IMR-90 (cell line): ENCODE data around the gene C11orf54. TPM values are rescaled to one million over a fixed set of nuclear protein-coding genes. Genes with fewer than 3 reads are reported as not detected.

Source experiments
- ATAC-seq: fragments of 200-7000 bp; cut with Tn5 transposase; 2 replicates; pipeline ENCODE4 v1.9.1; 2020; ENCODE audit warnings: low read depth, mild to moderate bottlenecking, moderate library complexity
- BruUV-seq: library from RNA; stranded (reverse); fragments of 400-500 nt; replicated peaks from 2 replicates; lab custom pipeline; 2021; lab: Mats Ljungman, UMichigan
- CTCF ChIA-PET: fragments of 300-600 bp; formaldehyde crosslinking; extraction: SDS; loops from one replicate; lab custom pipeline; 2021; ENCODE audit warnings: antibody characterized with exemption; lab: Yijun Ruan, JAX
- POLR2A ChIA-PET: fragments of 300-600 bp; sonication (Branson Sonifier 250); formaldehyde crosslinking; loops from one replicate; lab custom pipeline; 2022; ENCODE audit warnings: antibody characterized with exemption; ENCODE audit not compliant: unreplicated experiment; lab: Charles Lee
- DNase-seq: peaks from one replicate; pipeline ENCODE4 v3.0.0; 2013
- H2AFZ ChIP-seq: replicated peaks from 2 replicates; pipeline ENCODE3; 2013; ENCODE audit warnings: low read length, mild to moderate bottlenecking; ENCODE audit not compliant: poor library complexity
- H2AK5ac ChIP-seq: 2 replicates; pipeline ENCODE4 v1.6.1; 2013; ENCODE audit warnings: low read depth, low read length, inconsistent platforms
- H2AK9ac ChIP-seq: replicated peaks from 2 replicates; pipeline ENCODE3; 2013; ENCODE audit warnings: mild to moderate bottlenecking, low read depth, low read length, moderate library complexity; ENCODE audit not compliant: poor library complexity
- H2BK120ac ChIP-seq: 2 replicates; pipeline ENCODE4 v1.6.1; 2013; ENCODE audit warnings: low read depth, low read length, inconsistent platforms
- H2BK15ac ChIP-seq: 3 replicates; pipeline ENCODE4 v1.6.1; 2013; ENCODE audit warnings: low read depth, low read length, inconsistent platforms
- H2BK20ac ChIP-seq: 2 replicates; pipeline ENCODE4 v1.6.1; 2013; ENCODE audit warnings: low read depth, mild to moderate bottlenecking, inconsistent platforms, low read length, moderate library complexity
- H2BK5ac ChIP-seq: 2 replicates; pipeline ENCODE4 v1.6.1; 2013; ENCODE audit warnings: mild to moderate bottlenecking, low read depth, low read length, inconsistent platforms; ENCODE audit not compliant: poor library complexity, severe bottlenecking
- H3K14ac ChIP-seq: replicated peaks from 2 replicates; pipeline ENCODE4 v1.6.1; 2013; ENCODE audit warnings: low read depth, low read length, inconsistent platforms
- H3K18ac ChIP-seq: 2 replicates; pipeline ENCODE4 v1.6.1; 2013; ENCODE audit warnings: low read depth, low read length, control low read depth
- H3K23ac ChIP-seq: 2 replicates; pipeline ENCODE4 v1.6.1; 2013; ENCODE audit warnings: low read depth, low read length, inconsistent platforms
- H3K27ac ChIP-seq: 2 replicates; pipeline ENCODE4 v1.5.1; 2013; ENCODE audit warnings: mild to moderate bottlenecking, control low read depth, low read length; ENCODE audit not compliant: insufficient read depth
- H3K27me3 ChIP-seq: 2 replicates; pipeline ENCODE4 v1.6.1; 2013; ENCODE audit warnings: low read length; ENCODE audit not compliant: control insufficient read depth, insufficient read depth
- H3K36me3 ChIP-seq: 2 replicates; pipeline ENCODE4 v1.6.1; 2013; ENCODE audit warnings: low read length, mixed read lengths; ENCODE audit not compliant: control insufficient read depth, insufficient read depth
- H3K4ac ChIP-seq: 2 replicates; pipeline ENCODE4 v1.6.1; 2013; ENCODE audit warnings: low read depth, low read length, inconsistent platforms
- H3K4me1 ChIP-seq: 2 replicates; pipeline ENCODE4 v1.6.1; 2013; ENCODE audit warnings: low read length, mixed read lengths; ENCODE audit not compliant: control insufficient read depth, insufficient read depth
- H3K4me2 ChIP-seq: 2 replicates; pipeline ENCODE4 v1.6.1; 2013; ENCODE audit warnings: low read depth, mild to moderate bottlenecking, control low read depth, low read length, moderate library complexity
- H3K4me3 ChIP-seq: 2 replicates; pipeline ENCODE4 v1.5.1; 2013; ENCODE audit warnings: low read depth, mild to moderate bottlenecking, control low read depth, low read length, moderate library complexity; ENCODE audit not compliant: insufficient read depth
- H3K56ac ChIP-seq: 2 replicates; pipeline ENCODE4 v1.6.1; 2013; ENCODE audit warnings: low read length, inconsistent platforms; ENCODE audit not compliant: insufficient read depth; ENCODE audit errors: extremely low read depth
- H3K79me1 ChIP-seq, 2 experiments: 2 replicates each; pipeline ENCODE4 v1.6.1; 2013; ENCODE audit warnings: low read length in 2 of 2, inconsistent platforms in 1 of 2, low read depth in 1 of 2
- H3K9ac ChIP-seq: 2 replicates; pipeline ENCODE4 v1.6.1; 2013; ENCODE audit warnings: low read depth, low read length, control low read depth
- H3K9me1 ChIP-seq: 2 replicates; pipeline ENCODE4 v1.6.1; 2013; ENCODE audit warnings: low read length, inconsistent platforms; ENCODE audit not compliant: insufficient read depth
- H3K9me3 ChIP-seq: 2 replicates; pipeline ENCODE4 v1.6.1; 2013; ENCODE audit warnings: low read length; ENCODE audit not compliant: control insufficient read depth, insufficient read depth
- H4K20me1 ChIP-seq: 2 replicates; pipeline ENCODE4 v1.6.1; 2013; ENCODE audit warnings: low read length, inconsistent platforms; ENCODE audit not compliant: insufficient read depth
- H4K5ac ChIP-seq: 2 replicates; pipeline ENCODE4 v1.6.1; 2013; ENCODE audit warnings: mild to moderate bottlenecking, low read depth, low read length, control low read depth
- H4K8ac ChIP-seq, 2 experiments: 2 replicates each; pipeline ENCODE4 v1.6.1; 2013; ENCODE audit warnings: low read depth in 2 of 2, low read length in 2 of 2, control low read depth in 1 of 2, inconsistent platforms in 1 of 2
- H4K91ac ChIP-seq: 2 replicates; pipeline ENCODE4 v1.6.1; 2013; ENCODE audit warnings: low read depth, low read length, inconsistent platforms; ENCODE audit not compliant: insufficient read depth
- BHLHE40 ChIP-seq: fragments of 150-350 bp; IDR thresholded peaks from 2 replicates; pipeline ENCODE4 v1.6.1; 2016; ENCODE audit warnings: mild to moderate bottlenecking, low read depth, low read length
- CEBPB ChIP-seq: IDR thresholded peaks from 2 replicates; pipeline ENCODE4 v1.6.1; 2012; ENCODE audit warnings: low read depth, low read length, improper control_type of control experiment
- CHD1 ChIP-seq: IDR thresholded peaks from 2 replicates; pipeline ENCODE4 v1.6.1; 2012; ENCODE audit warnings: low read depth, low read length, improper control_type of control experiment
- CTCF ChIP-seq: conservative IDR thresholded peaks from 2 replicates; pipeline ENCODE4 v1.5.1; 2012; ENCODE audit warnings: mild to moderate bottlenecking, low read depth, low read length, improper control_type of control experiment
- ELK1 ChIP-seq: fragments of 150-350 bp; IDR thresholded peaks from 2 replicates; pipeline ENCODE4 v1.6.1; 2016; ENCODE audit warnings: low read depth, mild to moderate bottlenecking, low read length, moderate library complexity, borderline replicate concordance
- FOS ChIP-seq: fragments of 150-350 bp; IDR thresholded peaks from 2 replicates; pipeline ENCODE4 v1.6.1; 2016; ENCODE audit warnings: low read depth, low read length
- MAFK ChIP-seq: IDR thresholded peaks from 2 replicates; pipeline ENCODE4 v1.6.1; 2012; ENCODE audit warnings: low read depth, low read length, improper control_type of control experiment
- MAZ ChIP-seq: IDR thresholded peaks from 2 replicates; pipeline ENCODE4 v1.6.1; 2012; ENCODE audit warnings: low read depth, mild to moderate bottlenecking, low read length, improper control_type of control experiment, moderate library complexity, borderline replicate concordance
- MXI1 ChIP-seq: IDR thresholded peaks from 2 replicates; pipeline ENCODE4 v1.6.1; 2012; ENCODE audit warnings: low read depth, mild to moderate bottlenecking, low read length, moderate library complexity, borderline replicate concordance
- NFE2L2 ChIP-seq: fragments of 150-350 bp; IDR thresholded peaks from 2 replicates; pipeline ENCODE4 v1.6.1; 2016; ENCODE audit warnings: low read depth, mild to moderate bottlenecking, low read length
- POLR2A ChIP-seq: IDR thresholded peaks from 2 replicates; pipeline ENCODE4 v1.6.1; 2012; ENCODE audit warnings: mild to moderate bottlenecking, low read depth, low read length
- RAD21 ChIP-seq: IDR thresholded peaks from 2 replicates; pipeline ENCODE4 v1.6.1; 2012; ENCODE audit warnings: low read length, improper control_type of control experiment
- RCOR1 ChIP-seq: IDR thresholded peaks from 2 replicates; pipeline ENCODE4 v1.6.1; 2012; ENCODE audit warnings: mild to moderate bottlenecking, low read length, improper control_type of control experiment; ENCODE audit not compliant: insufficient replicate concordance
- RFX5 ChIP-seq: IDR thresholded peaks from 2 replicates; pipeline ENCODE4 v1.8.0; 2012; ENCODE audit warnings: low read depth, mild to moderate bottlenecking, low read length, moderate library complexity
- SMC3 ChIP-seq: fragments of 150-350 bp; IDR thresholded peaks from 2 replicates; pipeline ENCODE4 v1.6.1; 2016; ENCODE audit warnings: low read depth, mild to moderate bottlenecking, antibody characterized with exemption, low read length, moderate library complexity
- USF2 ChIP-seq: fragments of 150-350 bp; IDR thresholded peaks from 2 replicates; pipeline ENCODE4 v1.6.1; 2017; ENCODE audit warnings: mild to moderate bottlenecking, antibody characterized with exemption, low read length, low read depth
- WGBS, 2 experiments: methylation state at CpG; one replicate each; pipeline versions ENCODE4 v1.1.5 to v1.1.7; 2013; ENCODE audit warnings: missing lambda C conversion rate in 2 of 2; ENCODE audit not compliant: insufficient read length in 1 of 2; ENCODE audit errors: extremely low coverage in 2 of 2; 5-methylcytosine and 5-hydroxymethylcytosine counted together
- dilution Hi-C: fragments of 300-500 bp; cut with HindIII; formaldehyde crosslinking; loops from one replicate; pipeline ENCODE4 v1.14.3; 2018; ENCODE audit warnings: low sequenced_read_pairs; ENCODE audit not compliant: unreplicated experiment
- in situ Hi-C: fragments of 300-500 bp; cut with MboI; formaldehyde crosslinking; loops from 3 replicates; pipeline ENCODE4 v1.14.3; 2019; ENCODE audit warnings: low sequenced_read_pairs, inconsistent platforms, mixed read lengths
- intact Hi-C: fragments of 100-400 bp; cut with micrococcal nuclease; formaldehyde crosslinking; loops from 2 replicates; pipeline ENCODE4 v1.10.0; 2022
- polyA plus RNA-seq, 3 experiments: library from polyadenylated mRNA; depleted of rRNA; stranded (reverse); fragments of >200 nt; gene quantifications; 2 replicates each; pipeline ENCODE4 v1.2.3, GENCODE V29; 2012; ENCODE audit warnings: low replicate concordance in 1 of 3
- total RNA-seq: library from RNA; depleted of rRNA; stranded (reverse); fragments of >200 nt; gene quantifications from 2 replicates; pipeline ENCODE4 v1.2.3, GENCODE V29; 2012

The C11orf54 gene
- total and polyA plus RNA-seq, 2 of the 4 experiments (the other 2 are of a cell fraction) = 13.7 to 16.0 TPM

GRCh38 chr11:93715797-93716396 lies 25.6 kb upstream of the C11orf54 start:
- H2BK120ac ChIP-seq = no peak overlapping the region
- H3K4me3 ChIP-seq = no peak overlapping the region
- H3K14ac ChIP-seq = no peak overlapping the region
- no peaks in the 10 kb centered on the region for H3K9me3 ChIP-seq
- no peak overlapping the region for H3K4me2 ChIP-seq
- ChIA-PET CTCF (no interaction called here), POLR2A (no interaction called here)
- intact Hi-C loops = no loop called here
- no peak for TF ChIP-seq NFE2L2
- no peak for TF ChIP-seq BHLHE40
- no peak for TF ChIP-seq SMC3
- TF ChIP-seq RCOR1 = no peak
- TF ChIP-seq POLR2A = no peak
- TF ChIP-seq MXI1 = no peak
- no peak for TF ChIP-seq FOS
- TF ChIP-seq ELK1 = no peak
- no peak for TF ChIP-seq MAFK
- no peak for TF ChIP-seq CEBPB
- no peak for TF ChIP-seq MAZ
- no peak for TF ChIP-seq USF2
- no peak for TF ChIP-seq CHD1
- no peak for TF ChIP-seq CTCF
- TF ChIP-seq RAD21 = no peak
- no peak for TF ChIP-seq RFX5
- H3K27me3 ChIP-seq = no peaks in the 10 kb centered on the region
- WGBS, 2 experiments = no CpG with 5 or more reads among the region's 4 CpGs
- ATAC-seq (no peak), DNase-seq (no peak)
- H3K56ac ChIP-seq = no peak overlapping the region
- H2AFZ ChIP-seq = no peak overlapping the region
- H3K79me1 ChIP-seq = peaks cover 11 to 20% of the 10 kb centered on the region in 2 experiments
- H4K5ac ChIP-seq = no peak overlapping the region
- H3K27ac ChIP-seq = no peak overlapping the region
- H3K18ac ChIP-seq = no peak overlapping the region
- no peak overlapping the region for H2BK20ac ChIP-seq
- 0 out of 2 replicates have a peak, but pooled peaks cover 4% of the 10 kb centered on the region for H3K9me1 ChIP-seq
- in situ Hi-C loops = no loop called here
- H2BK5ac ChIP-seq = no peak overlapping the region
- dilution Hi-C loops = no loop called here
- H3K4me1 ChIP-seq = no peaks in the 10 kb centered on the region
- no peak overlapping the region for H2BK15ac ChIP-seq
- H2AK5ac ChIP-seq = no peak overlapping the region
- H4K8ac ChIP-seq = no peak overlapping the region
- peaks cover 18% of the 10 kb centered on the region for H3K36me3 ChIP-seq
- H4K20me1 ChIP-seq = no peaks in the 10 kb centered on the region
- no peak overlapping the region for H4K91ac ChIP-seq
- no TSS peak for BruUV-seq
- H2AK9ac ChIP-seq = no peak overlapping the region
- no peak overlapping the region for H3K23ac ChIP-seq
- H3K9ac ChIP-seq = no peak overlapping the region
- H3K4ac ChIP-seq = no peak overlapping the region
